ENCODE data around the gene PPM1L. TPM values are rescaled to one million over a fixed set of nuclear protein-coding genes. Genes with fewer than 3 reads are reported as not detected.

The PPM1L gene
- total RNA-seq, 4 donors from 2014 or later = 3.2 to 27.9 (median 16.4) TPM

DNA sequence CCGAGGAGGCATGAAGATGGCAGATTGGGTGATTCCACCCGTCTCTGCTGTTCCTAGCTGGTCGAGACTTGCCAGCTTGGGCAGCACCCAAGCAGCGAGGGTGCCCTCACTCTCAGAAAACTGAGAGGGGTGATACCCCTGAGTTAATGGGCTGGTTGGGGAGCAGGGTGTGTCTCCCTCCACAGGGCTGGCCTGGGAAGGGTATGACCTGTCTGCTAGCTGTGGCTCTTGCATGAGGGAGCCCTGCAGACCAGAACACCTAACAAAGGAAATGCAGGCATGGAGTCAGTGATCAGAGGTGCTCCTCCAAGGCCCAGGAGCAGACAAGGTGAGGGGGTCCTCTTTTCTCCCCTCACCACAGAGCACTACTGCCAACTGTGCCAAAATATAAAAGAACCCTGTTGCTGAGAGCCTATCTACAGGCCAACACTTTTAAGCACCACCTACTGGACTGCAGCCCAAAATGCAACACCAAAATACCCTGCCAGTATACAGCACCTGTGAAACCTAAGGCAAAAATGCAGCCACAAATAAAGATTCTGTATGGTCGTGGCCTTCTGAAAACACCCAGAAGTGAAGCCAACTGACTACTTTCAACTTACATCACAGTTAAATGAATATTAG is 35.8 kb upstream of the PPM1L start:
- no peak for TF ChIP-seq POLR2A (IDR thresholded peaks at IDR 0.05)
- TF ChIP-seq, protein P1, sequence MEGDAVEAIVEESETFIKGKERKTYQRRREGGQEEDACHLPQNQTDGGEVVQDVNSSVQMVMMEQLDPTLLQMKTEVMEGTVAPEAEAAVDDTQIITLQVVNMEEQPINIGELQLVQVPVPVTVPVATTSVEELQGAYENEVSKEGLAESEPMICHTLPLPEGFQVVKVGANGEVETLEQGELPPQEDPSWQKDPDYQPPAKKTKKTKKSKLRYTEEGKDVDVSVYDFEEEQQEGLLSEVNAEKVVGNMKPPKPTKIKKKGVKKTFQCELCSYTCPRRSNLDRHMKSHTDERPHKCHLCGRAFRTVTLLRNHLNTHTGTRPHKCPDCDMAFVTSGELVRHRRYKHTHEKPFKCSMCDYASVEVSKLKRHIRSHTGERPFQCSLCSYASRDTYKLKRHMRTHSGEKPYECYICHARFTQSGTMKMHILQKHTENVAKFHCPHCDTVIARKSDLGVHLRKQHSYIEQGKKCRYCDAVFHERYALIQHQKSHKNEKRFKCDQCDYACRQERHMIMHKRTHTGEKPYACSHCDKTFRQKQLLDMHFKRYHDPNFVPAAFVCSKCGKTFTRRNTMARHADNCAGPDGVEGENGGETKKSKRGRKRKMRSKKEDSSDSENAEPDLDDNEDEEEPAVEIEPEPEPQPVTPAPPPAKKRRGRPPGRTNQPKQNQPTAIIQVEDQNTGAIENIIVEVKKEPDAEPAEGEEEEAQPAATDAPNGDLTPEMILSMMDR (IDR thresholded peaks at IDR 0.05) = no peak
- H3K4me3 ChIP-seq = no peak overlapping the region
- intact Hi-C loops (cut with DNase I; ENCODE audit: low total_unique reads) = no loop called here
- H3K36me3 ChIP-seq = no peaks in the 10 kb centered on the region
- no peaks in the 10 kb centered on the region for H3K27me3 ChIP-seq
- no peak for DNase-seq
- H3K9me3 ChIP-seq = no peaks in the 10 kb centered on the region
- no peaks in the 10 kb centered on the region for H3K4me1 ChIP-seq
- H3K27ac ChIP-seq = no peak overlapping the region

DNA sequence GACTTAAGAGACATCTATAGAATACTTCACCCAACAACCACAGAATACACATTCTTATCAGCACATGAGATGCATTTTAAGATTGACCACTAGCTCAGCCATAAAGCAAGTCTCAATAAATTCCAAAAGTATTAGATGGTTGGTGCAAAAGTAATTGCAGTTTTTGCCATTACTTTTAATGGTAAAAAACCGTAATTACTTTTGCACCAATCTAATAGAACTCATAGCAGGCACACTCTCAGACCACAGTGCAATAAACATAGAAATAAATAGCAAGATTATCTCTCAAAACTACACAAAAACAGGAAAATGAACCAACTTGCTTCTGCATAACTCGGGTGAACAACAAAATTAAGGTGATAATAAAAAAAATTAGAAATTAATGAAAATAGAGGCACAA is 33.7 kb upstream of the PPM1L start:
- Histone ChIP-seq H3K4me1 (no peaks in the 10 kb centered on the region), H3K27ac (no peak overlapping the region), H3K4me3 (no peak overlapping the region), H3K27me3 (no peaks in the 10 kb centered on the region), H3K36me3 (no peaks in the 10 kb centered on the region), H3K9me3 (no peaks in the 10 kb centered on the region)
- DNase-seq = no peak
- TF ChIP-seq, protein P1 (IDR thresholded peaks at IDR 0.05) = no peak
- TF ChIP-seq POLR2A (IDR thresholded peaks at IDR 0.05) = no peak
- intact Hi-C loops (cut with DNase I; ENCODE audit: low total_unique reads) = no loop called here

DNA sequence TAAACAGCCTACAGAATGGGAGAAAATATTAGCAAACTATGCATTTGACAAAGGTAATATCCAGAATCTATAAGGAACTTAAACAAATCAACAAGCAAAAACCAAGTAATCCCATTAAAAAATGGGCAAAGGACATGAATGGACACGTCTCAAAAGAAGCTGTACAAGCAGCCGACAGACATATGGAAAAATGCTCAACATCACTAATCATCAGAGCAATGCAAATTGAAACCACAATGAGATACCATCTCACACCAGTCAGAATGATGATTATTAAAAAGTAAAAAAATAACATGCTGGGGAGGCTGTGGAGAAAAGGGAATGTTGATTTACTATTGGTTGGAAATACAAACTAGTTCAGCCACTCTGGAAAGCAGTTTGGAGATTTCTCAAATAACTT is 30.7 kb upstream of the PPM1L start:
- DNase-seq = no peak
- H3K27me3 ChIP-seq = no peaks in the 10 kb centered on the region
- intact Hi-C loops (cut with DNase I; ENCODE audit: low total_unique reads) = no loop called here
- no peaks in the 10 kb centered on the region for H3K36me3 ChIP-seq
- H3K4me1 ChIP-seq = no peaks in the 10 kb centered on the region
- H3K27ac ChIP-seq = no peak overlapping the region
- H3K9me3 ChIP-seq = no peaks in the 10 kb centered on the region
- TF ChIP-seq, protein P1 (IDR thresholded peaks at IDR 0.05) = no peak
- no peak for TF ChIP-seq POLR2A (IDR thresholded peaks at IDR 0.05)
- no peak overlapping the region for H3K4me3 ChIP-seq

DNA sequence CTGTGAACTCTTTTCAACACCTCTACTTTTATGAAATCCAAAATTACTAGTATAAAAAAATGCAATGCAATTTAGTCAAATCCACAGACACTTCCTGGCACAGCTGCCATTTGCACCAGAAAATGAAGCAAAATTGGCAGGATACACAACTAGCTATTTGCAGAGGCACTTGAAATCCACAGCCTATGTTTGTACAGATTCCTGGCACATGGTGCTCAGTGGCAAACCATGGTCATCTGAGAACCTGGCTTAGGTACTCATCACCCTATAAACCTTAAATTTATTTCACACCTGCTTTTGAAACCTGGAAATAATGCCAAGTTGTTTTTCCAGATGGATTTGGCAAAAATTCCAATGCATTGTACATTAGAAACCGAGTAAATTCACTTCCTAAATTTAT is 20.2 kb upstream of the PPM1L start:
- intact Hi-C loops (cut with DNase I; ENCODE audit: low total_unique reads) = no loop called here
- Histone ChIP-seq H3K27ac (no peak overlapping the region), H3K4me1 (no peaks in the 10 kb centered on the region), H3K4me3 (no peak overlapping the region), H3K9me3 (no peaks in the 10 kb centered on the region), H3K36me3 (no peaks in the 10 kb centered on the region), H3K27me3 (no peaks in the 10 kb centered on the region)
- no peak for DNase-seq
- no peak for TF ChIP-seq POLR2A (IDR thresholded peaks at IDR 0.05)
- TF ChIP-seq, protein P1 (IDR thresholded peaks at IDR 0.05) = no peak

DNA sequence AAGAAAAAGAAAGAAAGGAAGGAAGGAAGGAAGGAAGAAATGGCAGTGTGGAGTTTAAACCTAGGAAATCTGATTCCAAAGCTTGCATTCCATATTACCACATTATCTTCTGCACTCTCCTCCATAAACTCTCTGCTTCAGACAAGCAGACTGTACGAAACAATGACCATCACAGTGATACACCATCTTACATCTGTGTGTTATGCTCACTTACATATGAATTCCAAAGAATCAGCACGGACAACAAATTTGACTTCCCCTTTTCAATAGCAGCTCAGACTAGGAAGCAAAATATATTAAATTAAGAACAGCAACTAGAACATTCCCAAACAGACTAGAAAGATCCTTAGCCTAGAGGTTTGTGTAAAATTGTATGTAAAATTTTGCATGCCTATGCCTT is 18.0 kb upstream of the PPM1L start:
- Histone ChIP-seq H3K4me3 (no peak overlapping the region), H3K9me3 (no peaks in the 10 kb centered on the region), H3K4me1 (no peaks in the 10 kb centered on the region), H3K36me3 (no peaks in the 10 kb centered on the region), H3K27me3 (no peaks in the 10 kb centered on the region), H3K27ac (no peak overlapping the region)
- no peak for TF ChIP-seq POLR2A (IDR thresholded peaks at IDR 0.05)
- TF ChIP-seq, protein P1 (IDR thresholded peaks at IDR 0.05) = no peak
- DNase-seq = no peak
- intact Hi-C loops (cut with DNase I; ENCODE audit: low total_unique reads) = no loop called here
